GM19328 (cell line): ENCODE results near the gene RNF220.
"Not testable (repeated sequence)": the region's sequence is repeated elsewhere in the genome, so short reads cannot be mapped to it uniquely, and the experiment has no call there.

Source experiments
- ATAC-seq: cut with Tn5 transposase; IDR thresholded peaks from one replicate; pipeline ENCODE4 v1.9.1; 2021; ENCODE audit warnings: mild to moderate bottlenecking, moderate library complexity; ENCODE audit not compliant: unreplicated experiment

Gene RNF220

GRCh38 chr1:44648529-44649250 is 243.6 kb downstream of the RNF220 start:
- no peak for ATAC-seq

DNA sequence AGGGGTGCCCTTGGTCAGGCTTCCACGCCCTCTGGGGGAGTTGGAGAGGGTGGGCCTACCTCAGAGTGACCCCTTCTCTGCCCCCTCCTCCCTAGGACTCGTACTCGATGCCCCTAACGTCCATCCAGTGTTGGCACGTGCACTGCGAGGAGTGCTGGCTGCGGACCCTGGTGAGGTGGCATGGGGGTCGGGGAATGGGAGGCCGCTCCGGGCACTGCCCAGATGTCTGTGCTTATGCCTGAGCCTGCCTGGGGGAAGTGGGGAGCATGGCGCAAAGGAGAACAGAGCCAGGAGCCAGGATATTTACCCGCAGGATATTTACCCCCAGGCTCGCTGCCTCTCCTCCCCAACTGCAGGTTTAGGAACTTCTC is 244.7 kb downstream of the RNF220 start:
- no peak for ATAC-seq

DNA sequence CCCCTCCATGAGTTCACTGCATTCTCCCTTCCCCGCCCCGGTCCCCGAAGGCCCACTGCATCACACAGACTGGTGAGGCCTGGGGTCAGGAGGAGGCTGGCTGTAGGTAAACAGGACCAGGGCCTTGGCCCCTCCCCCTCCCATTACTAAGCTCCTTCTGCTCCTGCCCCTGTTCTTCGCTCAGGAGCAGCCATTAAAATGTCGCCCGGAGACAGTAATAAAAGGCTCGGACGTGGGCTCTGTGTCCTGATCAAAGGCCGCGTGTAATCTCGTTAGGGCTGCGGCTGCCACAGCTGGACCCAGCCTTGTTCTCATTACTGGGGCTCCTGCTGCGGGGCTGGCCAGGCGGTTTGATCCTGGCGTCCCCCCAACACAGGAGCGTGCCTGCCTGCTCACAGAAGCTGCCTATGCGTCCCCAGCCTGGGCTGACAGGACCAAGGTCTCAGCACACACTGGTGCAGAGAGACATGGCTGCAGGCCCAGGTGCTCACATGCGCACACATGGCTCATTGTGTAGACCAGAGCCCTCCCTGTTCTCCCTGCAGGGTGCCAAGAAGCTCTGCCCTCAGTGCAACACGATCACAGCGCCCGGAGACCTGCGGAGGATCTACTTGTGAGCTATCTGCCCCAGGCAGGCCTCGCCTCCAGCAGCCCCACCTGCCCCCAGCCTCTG is 245.2 kb downstream of the RNF220 start:
- no peak for ATAC-seq

- ATAC-seq, result no peak
Observed at GRCh38 chr1:44651069-44651468, 246.0 kb downstream of the RNF220 start.

DNA sequence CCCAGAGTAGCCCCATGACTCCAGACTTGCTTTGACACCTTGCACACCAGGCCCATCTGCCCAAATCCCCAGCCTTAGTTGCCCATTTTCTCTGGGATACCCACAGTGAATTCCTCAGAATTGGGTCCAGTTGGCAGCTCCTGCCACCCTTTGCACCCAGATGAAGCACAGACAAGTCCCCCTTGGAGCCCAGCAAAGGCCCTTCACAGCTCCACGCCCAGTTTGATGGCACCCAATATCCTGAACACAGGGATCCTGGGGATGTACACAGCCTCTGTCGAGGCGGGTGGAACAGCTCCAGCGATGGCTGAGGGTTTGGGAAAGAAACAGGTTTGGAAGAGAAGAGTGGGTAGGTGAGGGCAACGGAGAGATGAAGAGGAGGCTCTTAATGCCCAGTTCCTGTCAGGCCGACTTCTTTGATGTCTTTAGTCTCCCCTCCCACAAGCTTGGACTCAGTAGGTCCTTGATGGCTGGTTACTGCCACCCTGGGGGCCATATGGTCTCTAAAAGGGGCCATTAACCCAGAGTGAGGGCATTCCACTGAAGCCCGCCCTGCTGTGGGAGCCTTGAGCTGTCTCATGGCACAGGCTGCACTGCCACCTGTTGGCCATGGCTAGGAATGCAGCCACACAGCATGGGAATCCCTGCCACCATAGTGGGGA is 247.5 kb downstream of the RNF220 start:
- ATAC-seq, result no peak

- ATAC-seq, result no peak
Observed at GRCh38 chr1:44653107-44653964, 248.3 kb downstream of the RNF220 start.

DNA sequence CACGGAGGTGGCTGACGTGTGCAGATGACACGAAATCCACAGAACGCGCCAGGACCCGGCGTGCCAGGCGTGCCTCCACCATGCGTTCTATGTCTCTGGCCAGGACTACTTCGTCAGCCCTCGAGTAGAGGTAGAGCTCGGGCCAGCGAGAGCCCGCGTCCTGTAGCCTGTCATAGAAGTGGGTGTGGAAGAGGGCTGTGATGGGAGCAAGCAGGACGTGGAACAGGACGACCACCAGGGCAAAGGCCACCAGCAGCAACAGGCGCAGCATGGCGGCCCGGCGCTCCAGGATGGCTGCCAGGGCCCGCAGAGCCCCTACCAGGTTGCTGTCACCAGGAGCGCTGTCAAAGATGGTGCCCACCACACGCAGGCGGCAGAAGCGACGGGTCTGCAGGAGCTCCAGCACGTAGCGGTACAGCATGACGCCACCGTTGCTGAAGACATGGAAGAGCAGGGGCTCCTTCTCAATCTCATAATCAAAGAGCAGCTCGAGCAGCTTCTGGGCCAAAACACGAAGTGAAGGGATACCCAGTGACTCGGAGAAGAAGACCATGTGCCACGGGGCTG is 249.6 kb downstream of the RNF220 start:
- no peak for ATAC-seq

- ATAC-seq, result no peak
Observed at GRCh38 chr1:44655609-44656008, 250.6 kb downstream of the RNF220 start.

DNA sequence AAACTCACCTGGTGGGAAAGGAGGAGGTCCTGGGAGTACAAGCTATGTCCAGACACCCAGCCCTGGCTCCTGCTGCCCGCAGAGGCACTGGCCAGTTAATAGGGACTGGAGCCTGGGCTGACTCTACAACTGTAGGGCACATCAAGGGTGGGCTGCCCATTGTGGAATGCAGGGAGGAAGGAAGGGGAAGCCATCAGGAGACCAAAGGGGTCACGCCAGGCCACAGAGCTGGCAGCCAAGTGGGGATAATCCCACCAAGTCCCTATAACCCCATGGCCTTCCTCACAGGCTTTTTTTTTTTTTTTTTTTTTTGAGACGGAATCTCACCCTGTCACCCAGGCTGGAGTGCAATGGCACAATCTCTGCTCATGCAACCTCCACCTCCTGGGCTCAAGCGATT is 254.5 kb downstream of the RNF220 start:
- no peak for ATAC-seq

- ATAC-seq, result no peak
Observed at GRCh38 chr1:44660176-44660575, 255.1 kb downstream of the RNF220 start.

DNA sequence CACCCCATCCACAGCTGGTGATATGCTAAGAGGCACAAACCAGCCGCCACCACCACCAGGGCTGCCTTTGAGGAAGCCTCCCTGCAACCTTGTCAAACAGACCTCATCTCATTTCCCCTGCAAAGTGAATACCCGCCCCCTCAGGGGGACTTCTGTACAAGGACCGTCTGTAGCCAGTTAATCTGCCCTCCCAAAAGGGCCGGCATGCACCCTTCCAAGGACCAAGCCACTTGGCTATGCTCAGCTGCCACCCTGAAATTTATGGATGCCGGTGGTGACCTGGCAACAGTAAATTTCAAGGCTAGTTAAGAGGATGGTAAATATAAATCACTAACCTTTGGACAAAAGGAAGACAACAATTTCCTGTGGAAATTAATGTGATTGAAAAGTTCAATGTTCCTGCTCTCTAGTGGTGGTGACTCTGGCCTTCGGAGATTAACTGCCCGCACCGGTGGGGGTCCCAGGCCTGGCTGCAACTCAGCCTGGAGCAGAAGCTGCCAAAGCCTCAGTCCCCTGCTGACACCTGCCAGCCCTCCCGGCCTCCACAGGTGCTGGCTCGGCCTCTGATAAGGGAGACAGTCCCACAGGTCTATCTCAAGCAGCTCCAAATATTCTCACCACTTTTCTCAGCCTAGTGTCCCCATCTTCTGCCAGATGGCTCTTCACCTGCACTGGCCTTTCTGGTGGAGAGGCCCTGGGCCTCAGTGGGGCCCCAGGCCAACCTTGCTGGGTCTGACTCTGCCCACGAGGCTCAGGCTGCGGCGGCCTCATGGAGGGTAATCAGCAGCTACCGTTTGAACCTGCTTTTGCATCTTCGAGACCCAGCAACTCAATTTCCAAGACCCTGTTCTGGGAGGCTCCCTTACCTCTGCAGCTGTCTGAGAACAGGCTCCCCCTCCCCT is 257.0 kb downstream of the RNF220 start:
- no peak for ATAC-seq

- no peak for ATAC-seq
Observed at GRCh38 chr1:44662683-44663030, 257.6 kb downstream of the RNF220 start.

DNA sequence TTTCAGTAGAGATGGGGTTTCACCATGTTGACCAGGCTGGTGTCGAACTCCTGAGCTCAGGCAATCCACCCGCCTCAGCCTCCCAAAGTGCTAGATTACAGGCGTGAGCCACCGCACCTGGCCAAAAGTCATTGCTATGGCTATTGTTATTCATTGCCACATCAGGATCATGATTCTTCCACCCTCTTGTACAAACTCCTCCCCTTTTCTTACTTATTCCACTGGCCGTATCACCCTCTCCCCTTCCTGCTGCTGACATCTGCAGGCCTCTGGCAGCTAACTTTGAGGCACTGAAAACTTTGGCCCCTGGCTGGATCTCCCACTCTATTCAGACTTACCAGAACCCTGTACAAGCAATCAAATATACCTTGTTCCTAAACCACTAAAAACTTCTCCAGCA is 258.4 kb downstream of the RNF220 start:
- no peak for ATAC-seq

DNA sequence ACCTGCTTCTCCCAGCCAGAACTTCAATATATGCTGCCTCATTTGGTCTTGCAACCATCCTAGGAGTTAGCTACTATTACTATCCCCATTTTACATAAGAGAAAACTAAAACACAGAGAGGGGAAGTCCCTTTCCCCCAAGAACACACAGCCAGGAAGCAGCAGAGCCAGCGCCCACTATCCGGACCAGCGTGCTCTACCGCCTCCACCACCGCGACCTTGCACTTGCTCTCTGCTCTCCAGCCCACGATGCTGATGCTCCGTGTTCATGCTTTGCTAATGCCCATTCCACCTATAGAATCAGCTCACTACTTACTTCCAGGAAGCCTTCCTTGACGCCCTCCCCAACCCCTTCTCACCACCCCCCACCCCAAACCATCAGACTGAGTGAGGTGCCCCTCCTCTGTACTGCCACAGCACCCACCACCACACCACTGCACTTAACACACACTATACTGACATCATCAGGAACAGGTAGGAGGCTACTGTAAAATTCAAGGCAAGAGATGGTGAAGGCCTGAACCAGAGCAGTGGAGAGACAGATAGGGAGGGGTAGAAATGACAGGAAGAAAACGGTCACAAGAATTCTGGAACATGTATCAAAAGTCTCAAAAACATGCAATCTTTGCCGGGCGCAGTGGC is 259.8 kb downstream of the RNF220 start:
- no peak for ATAC-seq

- ATAC-seq, result not testable (repeated sequence)
Observed at GRCh38 chr1:44666719-44667118, 261.7 kb downstream of the RNF220 start.

- ATAC-seq, result no peak
Observed at GRCh38 chr1:44670751-44671640, 265.9 kb downstream of the RNF220 start.

DNA sequence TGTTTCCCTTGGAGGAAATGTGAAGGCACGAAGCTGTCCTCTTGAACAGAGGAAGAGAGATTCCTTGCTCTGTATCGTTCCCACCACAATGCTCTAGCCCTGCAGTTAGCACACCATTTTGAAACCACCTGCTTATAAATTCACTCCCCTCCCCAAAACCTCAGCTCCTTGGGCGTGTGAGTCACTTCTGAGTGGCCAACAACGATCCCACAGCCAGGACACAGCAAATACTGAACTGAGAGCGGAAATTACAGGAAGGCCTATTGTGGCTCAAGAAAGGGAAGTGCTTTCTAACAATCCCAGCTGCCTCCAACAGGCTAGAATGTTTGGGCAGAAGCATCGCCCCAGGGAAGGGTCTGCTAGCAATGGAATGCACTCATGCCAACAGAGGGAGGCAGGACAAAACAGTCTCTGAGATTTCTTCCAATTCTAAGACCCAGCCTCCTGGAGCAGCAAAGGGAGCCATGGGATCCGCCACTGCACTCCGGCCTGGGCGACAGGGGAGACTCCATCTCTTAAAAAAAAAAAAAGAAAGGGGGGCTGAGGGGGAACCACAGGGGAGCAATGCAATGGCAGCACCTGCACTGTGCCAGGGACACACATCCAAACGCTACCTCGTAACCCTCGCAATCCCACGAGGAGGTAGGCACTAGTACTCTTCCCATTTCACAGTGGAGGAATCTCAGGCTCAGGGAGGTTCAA is 267.4 kb downstream of the RNF220 start:
- no peak for ATAC-seq
